HG03520 (cell line): ENCODE results near the gene HERC2.
"Not testable (repeated sequence)": the region's sequence is repeated elsewhere in the genome, so short reads cannot be mapped to it uniquely, and the experiment has no call there.

ENCODE experiments used
- ATAC-seq: cut with Tn5 transposase; IDR thresholded peaks from one replicate; pipeline ENCODE4 v1.9.1; 2021; ENCODE audit warnings: mild to moderate bottlenecking, moderate library complexity; ENCODE audit not compliant: unreplicated experiment

The HERC2 gene

DNA sequence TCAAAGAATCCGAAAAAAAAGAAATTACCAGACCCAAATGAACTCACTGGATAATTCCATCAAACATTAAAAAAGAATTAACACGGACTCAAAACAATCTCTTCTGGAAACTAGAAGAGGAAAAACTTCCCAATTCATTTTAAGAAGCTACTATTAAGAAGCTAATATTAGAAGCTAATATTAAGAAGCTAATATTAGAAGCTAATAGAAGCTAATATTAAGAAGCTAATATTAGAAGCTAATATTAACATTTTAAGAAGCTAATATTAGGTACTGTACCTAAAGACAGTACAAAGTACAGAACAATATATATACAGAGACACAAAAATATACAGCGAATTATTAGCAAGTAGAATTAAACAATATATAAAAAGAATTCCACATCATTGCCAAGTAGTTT lies 35.9 kb downstream of the HERC2 start:
- ATAC-seq, result no peak

DNA sequence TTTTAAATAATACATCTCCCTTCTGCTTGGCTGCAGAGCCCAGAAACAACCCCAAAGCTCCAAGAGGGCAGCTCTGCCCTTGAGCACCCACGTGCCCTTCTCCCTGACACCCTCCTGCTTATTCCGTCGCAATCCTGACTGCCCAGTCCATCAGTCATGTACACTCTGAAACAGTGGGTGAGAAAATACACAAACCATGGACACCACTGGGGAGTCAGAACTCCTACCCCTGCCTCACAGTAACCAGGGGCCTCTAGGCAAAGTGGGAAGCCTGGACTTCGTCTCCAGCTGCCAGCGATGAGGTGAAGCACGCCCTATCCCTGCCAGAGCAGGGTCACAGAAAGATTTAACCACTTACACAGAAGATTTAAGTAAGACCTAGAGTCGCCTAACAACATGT lies 40.1 kb downstream of the HERC2 start:
- no peak for ATAC-seq

DNA sequence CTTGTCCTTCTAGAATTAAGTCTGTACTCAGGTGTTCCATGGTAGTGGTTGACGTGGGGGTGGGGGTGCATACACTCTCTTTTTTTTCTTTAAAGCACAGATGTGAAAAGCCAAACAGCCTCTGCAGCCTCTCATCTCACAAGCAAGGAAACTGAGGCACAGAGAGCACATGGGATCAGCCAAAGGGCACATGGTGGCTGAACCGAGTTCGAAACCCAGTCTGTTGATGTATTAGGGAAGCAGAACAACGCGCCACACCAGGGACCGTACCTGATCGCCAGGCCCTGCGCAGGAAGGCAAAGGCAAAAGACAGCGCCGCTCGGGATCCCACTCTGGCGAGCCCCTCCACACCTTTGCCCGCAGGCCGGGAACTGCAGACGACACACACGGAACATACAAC lies 47.3 kb downstream of the HERC2 start:
- ATAC-seq, result no peak

DNA sequence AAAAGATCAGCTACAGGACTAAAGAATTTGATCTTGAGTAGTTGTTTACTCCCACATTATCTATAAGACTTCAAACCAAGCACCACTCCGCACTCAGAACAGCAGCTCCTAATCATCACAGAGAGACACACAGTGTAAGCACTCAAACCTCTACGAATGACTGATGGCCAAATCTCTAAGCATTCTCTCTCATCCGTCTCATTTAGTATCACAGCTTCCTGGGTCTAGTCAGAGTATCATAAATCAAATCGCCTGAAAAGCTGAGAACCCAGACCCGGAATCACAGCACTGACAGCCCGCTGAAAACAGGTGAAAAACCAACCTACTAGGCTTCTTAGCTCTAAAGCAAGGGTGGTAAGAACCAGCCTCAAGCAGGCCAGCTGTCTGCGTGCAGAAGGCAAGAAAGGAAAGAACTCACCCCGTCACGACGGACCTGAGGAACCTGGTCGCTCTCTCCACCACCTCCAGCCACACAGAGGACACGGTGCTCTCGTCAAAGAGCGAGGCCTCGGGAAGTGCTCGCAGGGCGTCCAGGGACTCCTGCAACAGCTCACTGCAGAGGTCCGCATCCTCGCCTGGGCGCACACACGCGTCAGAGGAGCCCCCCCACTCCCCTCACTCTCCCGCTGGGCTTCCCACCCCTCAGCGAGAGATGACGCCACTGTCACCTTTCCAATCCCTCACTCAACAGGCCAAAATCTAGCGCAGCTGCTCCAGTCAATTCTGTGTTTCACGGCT lies 47.9 kb downstream of the HERC2 start:
- ATAC-seq, result no peak

DNA sequence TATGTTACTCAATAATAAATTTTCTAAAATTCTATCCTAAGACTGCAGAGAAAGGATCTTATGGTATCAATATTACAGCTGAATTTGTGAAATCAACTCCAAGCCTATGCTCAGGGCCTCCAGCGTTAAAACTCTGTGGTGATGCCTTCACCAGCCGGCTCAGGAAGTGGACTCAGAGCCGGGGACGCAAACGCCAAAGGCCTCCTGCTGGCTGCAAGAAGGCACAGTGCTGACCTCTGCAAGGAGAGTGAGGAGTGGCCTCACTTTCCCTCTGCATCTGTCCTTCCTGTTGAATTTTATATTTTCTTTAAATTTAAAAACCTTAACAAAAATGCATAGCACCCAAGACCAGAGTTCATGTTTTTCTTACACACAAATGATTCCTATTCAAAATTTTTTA lies 48.5 kb downstream of the HERC2 start:
- no peak for ATAC-seq

DNA sequence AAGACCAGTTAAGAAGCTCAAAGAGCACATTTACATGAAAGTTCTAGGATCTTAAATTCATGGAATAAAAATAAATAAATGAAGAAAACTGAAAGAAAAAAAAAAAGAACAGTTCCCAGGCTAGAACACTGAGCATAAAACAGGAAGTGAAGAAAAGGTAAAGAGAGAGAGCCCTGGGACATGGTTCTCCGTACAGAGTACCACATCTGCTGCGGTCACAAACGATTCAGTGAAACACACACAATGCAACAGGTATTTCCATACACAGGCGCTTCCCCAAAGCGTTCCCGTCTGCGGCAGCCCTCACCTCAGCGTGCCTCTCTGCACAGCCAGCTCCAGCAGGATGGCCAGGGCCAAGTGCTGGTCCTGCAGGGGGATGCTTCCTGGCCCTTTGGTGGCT lies 49.4 kb downstream of the HERC2 start:
- ATAC-seq, result no peak

DNA sequence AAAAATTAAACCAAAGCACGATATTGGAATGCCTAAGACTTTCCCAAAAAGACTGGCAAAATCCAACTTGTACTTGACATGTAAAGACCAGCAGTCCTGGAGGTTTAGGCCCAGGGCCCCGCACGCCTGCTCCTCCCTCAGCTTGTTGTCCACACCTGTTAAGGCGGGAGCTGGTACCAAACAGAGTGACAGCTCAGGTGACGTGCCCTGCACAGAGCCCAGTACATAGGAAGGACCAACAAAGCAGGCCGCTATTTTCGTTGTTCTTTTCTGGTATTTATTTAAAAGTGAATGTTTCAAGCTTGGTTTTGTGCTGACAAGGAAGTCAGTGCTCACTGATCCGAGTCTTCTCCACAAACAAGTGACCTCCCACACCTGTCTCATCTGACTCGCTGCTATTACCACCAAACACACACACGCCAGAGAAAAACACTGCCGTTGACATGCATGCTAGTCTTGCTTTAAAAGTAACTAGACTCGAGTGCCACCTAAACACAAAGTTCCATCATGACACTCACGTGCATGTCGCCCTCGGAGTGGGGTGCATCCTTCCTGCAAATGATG lies 50.2 kb downstream of the HERC2 start:
- no peak for ATAC-seq

DNA sequence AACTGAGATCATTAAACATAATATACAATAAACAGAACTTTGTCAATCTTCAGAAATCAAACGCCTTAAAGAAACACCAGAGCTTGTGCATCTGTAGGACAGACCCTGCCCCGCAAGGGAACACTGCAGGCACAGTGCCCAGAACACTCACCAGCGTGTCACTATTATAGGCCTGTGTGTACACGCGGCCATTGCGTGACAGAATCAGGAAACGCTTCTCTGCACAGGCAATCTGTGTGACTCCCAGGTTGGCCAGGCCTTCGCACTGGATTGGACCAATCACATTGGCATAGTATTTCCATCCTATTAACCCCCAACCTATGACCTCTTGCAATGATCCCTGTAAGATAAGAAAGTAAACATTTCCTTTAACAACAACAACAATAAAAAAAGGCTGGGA lies 52.9 kb downstream of the HERC2 start:
- no peak for ATAC-seq

DNA sequence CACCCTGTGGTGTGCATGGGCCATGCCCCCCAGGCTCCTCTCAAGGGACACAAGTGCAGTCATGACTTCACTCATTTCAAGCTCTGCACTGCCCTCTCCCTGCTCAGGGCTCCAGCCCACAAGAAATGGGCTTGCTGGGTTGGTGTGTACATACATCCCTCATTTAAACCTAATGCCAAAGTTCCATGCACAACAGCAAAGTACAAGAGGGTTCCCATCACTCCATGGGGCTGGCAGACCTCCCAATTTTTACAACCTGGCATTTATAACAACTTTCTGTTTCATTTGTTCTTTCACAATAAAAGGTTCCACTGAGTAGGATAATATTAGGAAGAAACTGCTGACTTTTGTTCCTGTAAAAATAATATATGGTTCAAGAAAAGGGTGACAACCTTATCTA lies 54.3 kb downstream of the HERC2 start:
- no peak for ATAC-seq

DNA sequence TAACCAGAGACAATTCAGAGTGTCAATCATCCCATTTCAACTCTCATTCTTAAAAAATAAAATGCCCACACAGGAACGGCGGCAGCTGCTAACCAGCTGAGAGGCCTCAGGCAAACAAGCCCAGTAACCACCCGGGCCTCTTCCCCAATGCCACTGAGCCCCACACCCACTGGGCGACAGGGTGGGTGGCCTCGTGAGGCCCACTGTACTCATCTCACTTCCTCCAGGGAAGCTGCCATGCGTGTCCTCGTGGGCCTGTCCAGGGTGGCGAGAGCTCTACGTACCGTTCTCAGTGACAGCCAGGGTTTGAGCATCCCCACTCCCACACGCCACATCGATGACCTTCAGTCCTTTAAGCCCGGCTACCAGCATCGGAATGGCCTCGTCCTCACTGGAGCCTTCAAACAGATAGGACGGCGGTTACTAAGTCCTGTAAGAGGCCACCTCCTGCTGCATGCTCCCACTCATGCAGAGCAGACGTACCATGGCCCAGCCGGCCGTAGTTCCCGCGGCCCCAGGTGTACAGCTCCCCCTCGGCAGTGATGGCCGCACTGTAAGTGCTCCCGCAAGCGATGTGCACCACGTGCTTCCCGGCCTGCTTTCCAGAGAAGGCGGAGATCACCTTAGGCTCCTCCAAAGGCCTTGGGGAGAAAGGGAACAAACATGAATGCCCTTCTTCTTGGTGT lies 56.5 kb downstream of the HERC2 start:
- ATAC-seq, result no peak

DNA sequence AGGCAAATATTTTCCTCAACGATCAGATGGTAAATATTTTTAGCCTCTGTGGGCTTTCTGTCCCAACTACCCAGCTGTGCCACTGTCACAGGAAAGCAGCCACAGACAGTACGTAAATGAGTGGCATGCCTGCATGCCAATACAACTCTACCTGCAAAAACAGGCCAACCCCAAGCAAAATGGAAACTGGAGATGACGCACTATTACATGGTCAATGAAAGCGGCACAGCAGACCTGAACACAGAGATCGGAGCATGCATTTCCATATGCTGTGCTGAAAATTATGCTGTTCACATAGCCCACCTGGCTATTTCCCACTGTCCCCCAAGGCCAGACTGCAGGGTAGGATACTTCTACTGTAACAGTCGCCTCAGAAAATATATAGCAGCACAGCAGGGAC lies 57.8 kb downstream of the HERC2 start:
- ATAC-seq, result no peak

DNA sequence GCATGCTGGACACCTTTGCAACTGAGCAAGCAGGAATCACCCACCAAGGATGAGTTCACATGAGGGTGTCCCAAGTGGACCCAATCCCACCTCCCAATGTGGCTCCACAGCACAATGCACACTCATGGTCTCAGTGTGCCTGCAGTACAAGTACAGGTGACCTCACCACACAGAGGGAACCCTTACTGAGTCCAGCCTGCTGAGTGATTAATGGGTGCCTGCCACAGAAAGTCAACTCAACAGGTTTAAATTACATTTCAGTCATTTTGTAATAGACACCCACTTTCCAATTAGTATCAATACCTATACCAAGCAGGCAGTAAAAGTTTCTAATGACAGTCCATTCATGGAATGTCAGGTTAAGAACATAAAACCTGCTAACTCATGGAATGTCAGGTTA lies 59.5 kb downstream of the HERC2 start:
- no peak for ATAC-seq

DNA sequence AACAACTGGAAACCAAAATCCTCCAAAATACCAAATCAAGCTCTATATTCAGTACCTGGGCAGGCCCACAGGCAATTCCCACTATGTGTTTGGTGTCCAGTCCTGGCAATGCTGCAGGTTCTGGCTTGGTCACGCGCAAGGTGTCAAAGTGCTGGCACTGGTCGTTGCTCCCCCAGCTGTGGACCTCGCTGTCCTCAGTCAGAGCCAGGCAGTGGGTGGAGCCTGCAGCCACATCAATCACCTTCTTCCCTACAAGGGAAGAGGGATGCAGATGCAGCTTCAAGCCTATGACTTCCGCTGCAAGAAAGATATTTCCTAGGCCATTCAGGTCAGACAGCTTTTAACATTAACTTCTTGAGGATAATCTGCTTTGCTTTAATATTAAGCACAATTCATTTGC lies 61.3 kb downstream of the HERC2 start:
- ATAC-seq, result no peak

DNA sequence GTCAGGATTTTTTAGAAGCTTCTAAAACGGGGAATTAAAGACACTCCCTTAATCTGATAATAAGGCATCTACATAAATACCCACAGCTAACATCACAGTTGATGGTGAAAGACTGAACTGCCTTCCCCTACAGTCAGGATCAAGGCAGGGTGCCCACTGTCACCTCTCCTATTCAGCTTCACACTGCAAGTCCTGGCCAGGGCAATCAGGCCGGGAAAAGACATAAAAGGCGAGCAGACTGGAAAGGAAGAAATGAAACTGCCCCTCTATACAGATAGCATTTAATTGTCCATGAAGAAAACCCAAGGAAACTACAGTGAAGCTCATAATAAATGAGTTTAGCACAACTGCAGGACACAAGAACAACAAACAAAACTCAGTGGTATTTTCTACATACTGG lies 61.7 kb downstream of the HERC2 start:
- no peak for ATAC-seq

DNA sequence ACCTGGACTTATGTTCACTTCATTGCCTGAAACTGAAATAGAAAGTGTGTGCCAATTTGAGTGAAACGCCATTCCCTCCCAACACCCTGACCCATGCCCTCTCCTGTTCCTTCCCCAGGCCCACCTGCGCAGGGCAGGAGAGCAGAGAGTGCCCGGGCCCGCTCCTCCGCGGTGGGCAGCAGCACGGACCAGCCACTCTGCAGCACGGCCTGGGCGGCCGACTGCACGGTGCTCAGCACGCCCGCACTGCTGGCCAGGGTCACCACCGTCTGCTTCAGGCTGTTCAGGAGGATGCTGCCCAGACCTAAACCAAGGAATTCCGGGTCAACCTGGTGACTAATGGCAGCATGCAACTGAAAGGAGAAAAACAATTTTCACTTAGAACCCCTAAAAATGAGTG lies 66.0 kb downstream of the HERC2 start:
- no peak for ATAC-seq

DNA sequence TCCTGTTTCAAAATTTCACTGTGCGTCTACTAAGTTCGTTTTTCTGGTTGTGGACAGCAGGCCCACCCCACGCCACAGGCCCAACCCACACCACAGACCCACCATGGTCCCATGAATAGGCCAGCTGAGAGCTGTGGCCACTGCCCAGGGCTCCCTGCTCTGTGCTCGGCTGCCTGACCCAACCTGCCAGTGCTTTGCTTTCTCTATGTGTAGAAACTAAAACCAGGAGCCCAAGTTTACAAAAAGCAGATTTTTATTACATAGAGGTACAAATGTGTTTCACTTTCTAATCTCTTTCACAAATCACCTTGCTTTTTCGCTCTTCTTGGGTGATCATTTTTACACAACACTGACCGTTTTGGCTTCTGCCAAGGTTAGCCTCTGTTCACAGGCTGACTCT lies 69.1 kb downstream of the HERC2 start:
- ATAC-seq, result no peak

DNA sequence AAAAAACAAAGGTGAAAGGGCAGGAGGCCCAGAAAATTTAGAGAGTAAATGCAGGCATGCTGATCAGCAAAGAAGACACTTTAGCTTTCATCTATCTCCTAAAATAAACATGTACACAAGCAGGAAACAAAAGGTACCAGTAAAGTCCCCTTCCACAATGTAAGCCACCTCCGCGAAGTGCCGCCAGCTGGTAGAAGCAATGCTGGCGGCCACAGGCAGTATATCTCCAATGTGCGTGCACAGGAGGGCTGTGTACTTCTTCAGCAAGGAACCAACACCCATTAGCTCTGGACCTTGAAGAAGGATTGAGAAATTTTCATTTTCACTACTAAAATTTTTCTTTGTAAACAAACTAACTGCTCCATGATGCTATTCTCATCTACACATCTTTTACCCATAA lies 75.4 kb downstream of the HERC2 start:
- no peak for ATAC-seq

DNA sequence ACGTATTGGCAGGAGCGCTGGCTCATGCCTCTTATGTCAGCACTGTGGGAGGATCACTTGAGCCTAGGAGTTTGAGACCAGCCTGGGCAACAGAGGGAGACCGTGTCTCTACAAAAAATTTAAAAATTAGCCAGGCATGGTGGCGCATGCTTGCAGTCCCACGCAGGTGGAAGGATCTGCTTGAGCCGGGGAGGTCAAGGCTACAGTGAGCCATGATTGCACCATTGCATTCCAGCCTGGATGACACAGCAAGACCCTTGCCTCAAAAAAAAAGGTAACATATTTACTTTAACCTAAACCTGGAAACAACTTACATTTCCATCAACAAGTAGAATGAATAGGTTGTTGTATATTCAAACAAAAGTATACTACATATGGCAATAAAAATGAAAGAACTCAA lies 78.1 kb downstream of the HERC2 start:
- ATAC-seq, result no peak

DNA sequence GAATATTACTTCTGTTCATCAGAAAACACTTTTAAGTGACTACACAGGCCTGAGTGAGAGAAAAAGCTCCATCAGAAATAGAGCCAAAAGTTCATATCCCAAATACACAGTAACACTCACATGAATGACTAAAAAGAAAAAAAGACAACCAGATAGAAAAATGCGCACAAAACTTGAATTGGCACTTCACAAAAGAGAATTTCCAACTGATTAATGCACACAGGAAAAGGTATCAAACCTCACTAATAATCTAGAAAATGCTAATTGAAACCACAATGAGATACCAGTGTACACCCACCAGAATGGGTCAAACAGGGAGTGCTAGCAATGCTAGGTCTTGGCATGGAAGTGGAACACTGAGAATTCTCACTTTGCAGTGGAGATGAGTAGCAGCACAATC lies 78.6 kb downstream of the HERC2 start:
- no peak for ATAC-seq

DNA sequence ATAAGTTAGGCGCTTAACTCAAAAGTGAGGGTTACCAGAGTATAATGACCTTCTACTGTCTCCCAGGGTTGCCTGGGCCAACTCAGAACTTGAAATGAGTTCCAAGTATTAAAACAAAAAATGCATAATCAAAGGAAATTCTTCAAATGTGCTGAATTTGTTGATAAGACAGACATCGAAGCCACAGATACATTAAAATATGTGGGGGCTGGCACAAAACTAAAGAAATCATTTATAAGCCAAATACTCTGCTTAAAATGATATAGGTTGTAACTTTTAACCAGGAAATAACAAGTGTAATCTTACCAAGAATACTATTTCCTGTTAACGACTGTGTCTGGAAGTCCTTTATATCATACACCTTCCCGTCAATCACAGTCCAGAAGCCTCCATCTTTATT lies 83.7 kb downstream of the HERC2 start:
- not testable (repeated sequence) for ATAC-seq

DNA sequence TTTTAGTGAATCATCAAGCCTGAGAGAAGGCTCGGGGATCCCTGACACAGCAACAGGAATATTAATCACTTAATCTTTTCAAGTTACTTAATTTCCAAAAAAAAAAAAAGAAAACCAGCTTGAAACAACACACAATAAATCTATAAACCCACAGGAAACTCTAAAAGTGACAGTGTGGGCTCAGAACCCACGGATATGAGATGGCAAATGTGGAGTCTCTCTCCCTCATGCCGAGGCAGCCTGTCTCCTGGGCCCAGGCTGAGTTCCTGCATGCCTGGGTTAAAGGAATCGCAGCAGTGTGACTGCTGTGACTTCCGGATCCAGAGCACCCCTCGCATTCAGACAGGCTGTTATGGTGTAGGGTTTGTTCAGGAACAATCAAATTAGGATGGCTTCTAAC lies 90.2 kb downstream of the HERC2 start:
- not testable (repeated sequence) for ATAC-seq

DNA sequence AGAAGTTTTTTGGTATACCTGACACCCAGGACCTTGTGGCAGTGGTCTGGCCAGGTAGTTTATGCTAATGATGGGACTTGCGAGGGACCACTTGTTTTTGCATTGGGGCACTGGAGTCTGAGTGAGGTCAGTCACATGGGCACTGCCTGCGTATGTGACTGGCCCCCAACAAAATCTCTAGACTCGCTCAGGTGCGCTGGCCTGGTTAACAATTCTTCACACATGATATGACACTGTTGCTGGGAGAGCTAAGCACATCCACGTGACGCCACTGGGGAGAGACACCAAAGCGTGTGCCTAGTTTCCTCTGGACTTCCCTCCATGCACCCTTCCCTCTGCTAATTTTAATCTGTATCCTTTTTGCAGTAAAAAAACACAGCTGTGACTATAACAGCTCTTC lies 90.6 kb downstream of the HERC2 start:
- ATAC-seq, result not testable (repeated sequence)
